NT2/D1 (cell line): ENCODE measurements around the gene SIGLEC15.

Experiments used
- SUZ12 ChIP-seq: IDR thresholded peaks from 2 replicates; pipeline ENCODE4 v1.6.1; 2011; ENCODE audit not compliant: insufficient read length, insufficient read depth; ENCODE audit errors: extremely low read depth
- YY1 ChIP-seq: IDR thresholded peaks from 2 replicates; pipeline ENCODE4 v1.6.1; 2011; ENCODE audit not compliant: insufficient read length, insufficient read depth

- TF ChIP-seq YY1: no peak
- no peak for TF ChIP-seq SUZ12
Measured at GRCh38 chr18:45839414-45840395, 14.2 kb downstream of the SIGLEC15 start.
